ENCODE results near the gene KRTAP10-10.

The KRTAP10-10 gene

GRCh38 chr21:44686000-44686781 is 49.0 kb downstream of the KRTAP10-10 start:
- no peak for DNase-seq

GRCh38 chr21:44686843-44687561 is 49.8 kb downstream of the KRTAP10-10 start:
- DNase-seq, result no peak

- DNase-seq, result no peak
Measured at GRCh38 chr21:44687671-44688070, 50.5 kb downstream of the KRTAP10-10 start.

All from stimulated activated naive CD4-positive, alpha-beta T cell treated with Interleukin-2 at 50 U/mL for 16 hours (primary cell).